ENCODE results near the gene AGAP3. TPM values are rescaled to one million over a fixed set of nuclear protein-coding genes. Genes with fewer than 3 reads are reported as not detected.

AGAP3 gene
- total and polyA plus RNA-seq, 11 donors, result 30.3 to 83.7 (median 55.6) TPM

DNA sequence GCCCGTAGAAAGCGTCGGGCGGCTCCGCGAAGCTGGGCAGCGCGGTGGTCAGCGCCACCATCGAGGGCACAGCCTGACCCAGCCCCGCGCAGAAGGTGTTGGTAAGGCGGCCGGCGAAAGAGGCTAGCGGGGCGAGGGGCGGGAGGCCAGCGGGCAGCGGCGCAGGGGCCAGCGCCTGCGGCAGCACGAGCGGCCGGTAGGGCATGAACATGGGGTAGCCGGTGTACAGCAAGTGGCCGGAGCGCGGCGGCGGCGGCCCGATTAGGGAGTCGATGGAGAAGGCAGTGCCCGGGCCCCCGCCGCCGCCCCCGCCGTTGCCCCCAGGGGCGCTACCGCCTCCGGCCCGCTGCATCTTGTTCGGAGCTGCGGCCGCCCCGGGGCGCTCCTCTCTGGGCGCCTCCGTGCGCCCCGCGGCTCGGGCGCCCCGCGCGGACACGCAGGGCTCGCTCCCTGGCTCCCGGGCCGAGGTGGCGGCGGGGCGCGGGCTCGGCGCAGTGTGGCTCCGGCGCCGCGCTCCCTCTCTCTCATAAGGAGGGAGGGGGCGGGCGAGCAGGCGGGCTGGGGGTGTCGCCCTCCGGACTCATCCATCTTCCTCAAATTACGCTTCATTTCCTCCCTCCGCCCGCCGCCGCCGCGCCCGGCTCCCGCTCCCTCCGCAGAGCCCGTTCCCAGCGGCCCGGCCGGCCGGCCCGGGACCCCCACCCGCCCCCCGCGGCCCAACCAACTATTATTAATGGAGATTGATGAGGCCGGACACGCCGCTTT lies 81.1 kb downstream of the AGAP3 start, which contains the start of gene GBX1:
TSS of gene GBX1 (minus strand) at position 498 of the 765 bp plus-strand sequence. CDS start at position 352, 146 bp downstream.
- TF ChIP-seq POLR2A (IDR thresholded peaks at IDR 0.05), result no peak
- TF ChIP-seq, protein P1, sequence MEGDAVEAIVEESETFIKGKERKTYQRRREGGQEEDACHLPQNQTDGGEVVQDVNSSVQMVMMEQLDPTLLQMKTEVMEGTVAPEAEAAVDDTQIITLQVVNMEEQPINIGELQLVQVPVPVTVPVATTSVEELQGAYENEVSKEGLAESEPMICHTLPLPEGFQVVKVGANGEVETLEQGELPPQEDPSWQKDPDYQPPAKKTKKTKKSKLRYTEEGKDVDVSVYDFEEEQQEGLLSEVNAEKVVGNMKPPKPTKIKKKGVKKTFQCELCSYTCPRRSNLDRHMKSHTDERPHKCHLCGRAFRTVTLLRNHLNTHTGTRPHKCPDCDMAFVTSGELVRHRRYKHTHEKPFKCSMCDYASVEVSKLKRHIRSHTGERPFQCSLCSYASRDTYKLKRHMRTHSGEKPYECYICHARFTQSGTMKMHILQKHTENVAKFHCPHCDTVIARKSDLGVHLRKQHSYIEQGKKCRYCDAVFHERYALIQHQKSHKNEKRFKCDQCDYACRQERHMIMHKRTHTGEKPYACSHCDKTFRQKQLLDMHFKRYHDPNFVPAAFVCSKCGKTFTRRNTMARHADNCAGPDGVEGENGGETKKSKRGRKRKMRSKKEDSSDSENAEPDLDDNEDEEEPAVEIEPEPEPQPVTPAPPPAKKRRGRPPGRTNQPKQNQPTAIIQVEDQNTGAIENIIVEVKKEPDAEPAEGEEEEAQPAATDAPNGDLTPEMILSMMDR (IDR thresholded peaks at IDR 0.05), result peak in 7 of 12 donors; percentile 5 to 23 (median 16)
- peaks cover 0 to 38% (median 11%) of the 10 kb centered on the region in 12 donors for H3K4me1 ChIP-seq
- no peak for DNase-seq
- peak in 3 of 4 donors; percentile 39 to 58 (median 58) for ATAC-seq
- H3K4me3 ChIP-seq, result peak within 1 kb of the TSS; percentile 32 to 57 (median 51)
- H3K9me3 ChIP-seq, result no peaks in the 10 kb centered on the region
- 1% methylated on average over 34 to 101 of the region's 101 CpGs for WGBS, 4 donors
- H3K27me3 ChIP-seq, result peaks cover 11 to 85% (median 36%) of the 10 kb centered on the region in 9 donors
- no peaks in the 10 kb centered on the region for H3K36me3 ChIP-seq
- H3K27ac ChIP-seq, result no peak within 1 kb of the TSS
- intact Hi-C loops (cut with DNase I), result loop anchor here in 2 of 10 donors (5.0 kb wide), 1 partner anchor 135 kb away; no protein-coding TSS in a partner anchor

DNA sequence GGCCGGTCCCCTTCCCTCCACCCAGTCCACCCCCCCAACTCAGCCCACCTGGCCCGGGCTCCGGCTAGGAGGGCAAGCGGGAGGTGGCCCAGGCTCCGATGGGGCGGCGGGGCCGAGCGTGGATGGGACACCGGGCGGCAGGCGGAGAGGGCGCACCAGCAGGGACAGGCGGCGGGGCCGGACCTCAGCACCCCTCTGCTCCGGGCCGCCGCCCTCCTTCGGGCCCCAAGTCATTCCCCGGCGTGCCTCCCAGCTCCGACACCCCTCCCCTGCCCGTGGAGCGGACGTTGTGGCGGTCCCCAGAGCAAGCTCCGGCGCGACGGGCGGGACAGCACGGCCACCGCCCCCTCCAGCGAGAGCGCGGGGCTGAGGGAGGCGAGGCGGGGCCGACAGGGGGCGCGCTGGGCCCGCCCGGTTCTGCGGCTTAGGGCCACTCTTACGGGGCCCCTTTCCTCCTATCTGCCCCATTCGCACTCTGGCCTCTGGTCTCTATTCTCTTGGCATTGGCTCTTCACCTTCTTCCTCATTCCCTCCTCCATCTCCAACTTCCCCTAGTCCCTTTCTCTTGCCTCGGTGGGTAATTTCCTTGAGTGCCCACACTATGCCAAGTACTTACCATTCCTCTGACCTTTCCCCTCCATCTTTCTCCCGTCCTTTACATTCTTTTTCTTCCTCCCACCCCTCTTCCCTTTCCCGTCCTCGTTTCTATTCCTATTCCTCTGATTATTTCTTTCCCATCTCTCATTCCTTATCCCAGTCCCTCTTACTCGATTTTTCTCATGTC lies 81.9 kb downstream of the AGAP3 start:
- Histone ChIP-seq H3K4me3 (peak overlapping the region; percentile 32 to 57 (median 51)), H3K36me3 (no peaks in the 10 kb centered on the region), H3K27ac (no peak overlapping the region), H3K4me1 (peaks cover 0 to 38% (median 11%) of the 10 kb centered on the region in 12 donors), H3K9me3 (no peaks in the 10 kb centered on the region), H3K27me3 (peaks cover 11 to 84% (median 36%) of the 10 kb centered on the region in 9 donors)
- TF ChIP-seq POLR2A (IDR thresholded peaks at IDR 0.05), result no peak
- TF ChIP-seq, protein P1 (IDR thresholded peaks at IDR 0.05), result peak; percentile 54 to 79 (median 72)
- intact Hi-C loops (cut with DNase I), result loop anchor here in 3 of 10 donors (2.0 to 5.0 kb wide), 2 partner anchors 43 to 134 kb away; no protein-coding TSS in a partner anchor
- WGBS, 4 donors, result 3 to 9% (median 4%) methylated on average over 27 to 52 of the region's 52 CpGs
- DNase-seq, result peak in 1 of 5 donors; percentile 74
- ATAC-seq, result peak in 3 of 4 donors; percentile 63 to 73 (median 68)

DNA sequence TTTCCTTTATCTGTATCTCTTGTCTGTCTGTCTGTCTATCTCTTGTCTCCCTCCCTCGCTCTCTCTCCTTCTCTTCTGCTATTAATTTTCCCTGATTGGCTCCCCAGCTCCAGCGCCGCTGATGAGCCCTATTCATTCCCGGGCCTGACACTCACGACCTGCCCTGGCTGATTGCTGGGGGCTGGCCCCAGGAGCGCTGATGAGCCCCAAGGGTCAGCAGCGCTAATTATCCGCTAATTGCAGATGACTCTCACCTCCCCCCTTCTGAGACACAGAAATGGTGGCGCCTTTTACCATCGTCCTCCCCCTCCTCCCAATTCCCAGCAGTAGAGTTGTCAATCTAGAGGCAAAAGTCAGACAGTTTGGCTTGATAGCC lies 82.5 kb downstream of the AGAP3 start:
- H3K9me3 ChIP-seq, result no peaks in the 10 kb centered on the region
- TF ChIP-seq, protein P1 (IDR thresholded peaks at IDR 0.05), result no peak
- no peak for TF ChIP-seq POLR2A (IDR thresholded peaks at IDR 0.05)
- peaks cover 0 to 38% (median 11%) of the 10 kb centered on the region in 12 donors for H3K4me1 ChIP-seq
- no peak overlapping the region for H3K27ac ChIP-seq
- H3K4me3 ChIP-seq, result no peak overlapping the region
- DNase-seq (no peak), ATAC-seq (no peak)
- intact Hi-C loops (cut with DNase I), result loop anchor here in 3 of 10 donors (2.0 to 5.0 kb wide), 2 partner anchors 44 to 134 kb away; no protein-coding TSS in a partner anchor
- 49 to 56% (median 53%) methylated on average over 10 of the region's 10 CpGs for WGBS, 4 donors
- peaks cover 11 to 83% (median 36%) of the 10 kb centered on the region in 9 donors for H3K27me3 ChIP-seq
- no peaks in the 10 kb centered on the region for H3K36me3 ChIP-seq
